Adrenal gland (tissue), 12 donors: Measurements from ENCODE around the gene PLOD2. TPM values are rescaled to one million over a fixed set of nuclear protein-coding genes. Genes with fewer than 3 reads are reported as not detected.

Source experiments
- DNase-seq, 7 donors: peaks; one replicate each; pipeline ENCODE4 v3.0.0-alpha.2; 2019 to 2020
- H3K27ac ChIP-seq, 5 donors: fragments of 200-600 bp; sonication (generic) in 4 of 5; 1 replicate in 3 of 5; 2 replicates in 2 of 5; pipeline versions ENCODE4 v1.5.1 to v1.8.0; 2016 to 2020; ENCODE audit warnings: mild to moderate bottlenecking in 1 of 5
- H3K27me3 ChIP-seq: fragments of 200-600 bp; 2 replicates; pipeline ENCODE4 v1.8.0; 2021
- H3K36me3 ChIP-seq, 2 donors: fragments of 200-600 bp; replicated peaks in 1 of 2; 1 replicate in 1 of 2; 2 replicates in 1 of 2; pipeline versions ENCODE4 v1.5.1 to v1.8.0; 2018 to 2022
- H3K4me1 ChIP-seq, 2 donors: fragments of 200-600 bp; replicated peaks in 1 of 2; 1 replicate in 1 of 2; 2 replicates in 1 of 2; pipeline versions ENCODE4 v1.5.1 to v1.8.0; 2018 to 2021
- H3K4me3 ChIP-seq, 4 donors: fragments of 200-600 bp; sonication (generic) in 3 of 4; one replicate each; pipeline ENCODE4 v1.5.1; 2016 to 2018
- H3K9me3 ChIP-seq, 3 donors: fragments of 200-600 bp; sonication (generic) in 1 of 3; replicated peaks in 1 of 3; 1 replicate in 2 of 3; 2 replicates in 1 of 3; pipeline versions ENCODE4 v1.5.1 to v1.8.0; 2016 to 2021
- CTCF ChIP-seq, 6 experiments: fragments of 450-650 bp in 4 of 6; fragments of 200-600 bp in 2 of 6; sonication (generic) in 1 of 6; IDR thresholded peaks; 1 replicate in 5 of 6; 2 replicates in 1 of 6; pipeline versions ENCODE4 v1.5.1 to v1.8.0; 2016 to 2021; ENCODE audit warnings: antibody characterized with exemption in 6 of 6, mild to moderate bottlenecking in 2 of 6, moderate library complexity in 1 of 6
- POLR2A ChIP-seq, 2 donors: fragments of 450-650 bp; IDR thresholded peaks; one replicate each; pipeline ENCODE4 v1.6.1; 2017; ENCODE audit warnings: antibody characterized with exemption in 2 of 2, mild to moderate bottlenecking in 2 of 2, moderate library complexity in 1 of 2
- WGBS, 4 donors: extraction: QIAGEN DNeasy Blood & Tissue Kit in 2 of 4; methylation state at CpG; one replicate each; pipeline versions ENCODE4 v1.1.5 to v1.1.7; 2013 to 2017; 5-methylcytosine and 5-hydroxymethylcytosine counted together
- intact Hi-C, 2 donors: fragments of 100-400 bp; cut with DNase I; formaldehyde crosslinking; loops; one replicate each; pipeline versions ENCODE4 v1.14.1 to v1.15.0; 2022 to 2023
- polyA plus RNA-seq, 3 donors: library from polyadenylated mRNA; stranded (reverse); fragments of 200-250 nt in 2 of 3; fragments of 350-450 nt in 1 of 3; fragmentation: Illumina TruSeq in 1 of 3; extraction: RNeasy Lipid Tissue Mini Kit (QIAGEN cat#74804) in 1 of 3; gene quantifications; one replicate each; pipeline ENCODE4 v1.2.3, GENCODE V29; 2013 to 2014
- total RNA-seq, 9 donors: library from RNA; depleted of rRNA in 4 of 9; stranded (reverse); fragments of >200 nt in 4 of 9; fragments of 120-200 nt in 1 of 9; fragmentation: NEBNext Ultra II Directional in 1 of 9; extraction: Animal tissue kit (Norgen Biotek cat#: 25700) in 1 of 9; gene quantifications; one replicate each; pipeline versions ENCODE4 v1.1.0 to v1.2.4, GENCODE V29; 2013 to 2023
- donor health status: healthy with polysubstance abuse.
- donor health status: Bipolar disorder and iron deficiency.
- donor health status: DM: yes; HTN: yes; CAD: no.
- donor health status: DM: no; HTN: no; CAD: no.
- donor health status: DM: no; HTN: no; CAD: no.
- donor health status: DM: yes; HTN: yes; CAD: no.

The PLOD2 gene
- total and polyA plus RNA-seq, 12 donors = 23.1 to 79.0 (median 41.7) TPM

- TF ChIP-seq POLR2A (IDR thresholded peaks at IDR 0.05) (no peak), CTCF (IDR thresholded peaks at IDR 0.05) (no peak)
- 81 to 94% (median 86%) methylated on average over 1 of the region's 1 CpG for WGBS, 4 donors
- Histone ChIP-seq H3K27me3 (no peaks in the 10 kb centered on the region), H3K4me1 (peaks cover 5 to 16% of the 10 kb centered on the region in 2 donors), H3K36me3 (no peaks in the 10 kb centered on the region), H3K9me3 (peaks cover 0 to 6% (median 0%) of the 10 kb centered on the region in 3 donors), H3K27ac (no peak overlapping the region), H3K4me3 (no peak overlapping the region)
- no peak for DNase-seq
- intact Hi-C loops = no loop called here
Observed at GRCh38 chr3:146148468-146148931, 12.5 kb downstream of the PLOD2 start.

- no peaks in the 10 kb centered on the region for H3K27me3 ChIP-seq
- H3K27ac ChIP-seq = no peak overlapping the region
- no peak overlapping the region for H3K4me3 ChIP-seq
- TF ChIP-seq POLR2A (IDR thresholded peaks at IDR 0.05) (no peak), CTCF (IDR thresholded peaks at IDR 0.05) (no peak)
- H3K4me1 ChIP-seq = peaks cover 10 to 33% of the 10 kb centered on the region in 2 donors
- DNase-seq = no peak
- 92 to 98% (median 96%) methylated on average over 1 of the region's 1 CpG for WGBS, 4 donors
- intact Hi-C loops = no loop called here
- H3K36me3 ChIP-seq = no peaks in the 10 kb centered on the region
- peaks cover 0 to 6% (median 0%) of the 10 kb centered on the region in 3 donors for H3K9me3 ChIP-seq
Observed at GRCh38 chr3:146145642-146146041, 15.3 kb downstream of the PLOD2 start.

GRCh38 chr3:146142757-146143156 is 18.2 kb downstream of the PLOD2 start:
- intact Hi-C loops = no loop called here
- TF ChIP-seq CTCF (IDR thresholded peaks at IDR 0.05) (no peak), POLR2A (IDR thresholded peaks at IDR 0.05) (no peak)
- Histone ChIP-seq H3K36me3 (no peaks in the 10 kb centered on the region), H3K4me1 (peaks cover 5 to 44% of the 10 kb centered on the region in 2 donors), H3K27me3 (no peaks in the 10 kb centered on the region), H3K27ac (no peak overlapping the region), H3K4me3 (no peak overlapping the region), H3K9me3 (peaks cover 0 to 6% (median 0%) of the 10 kb centered on the region in 3 donors)
- DNase-seq = peak in 2 of 7 donors; percentile 19 to 25
- WGBS, 4 donors = 40 to 51% (median 48%) methylated on average over 3 of the region's 3 CpGs

GRCh38 chr3:146139586-146140110 is 21.3 kb downstream of the PLOD2 start:
- Histone ChIP-seq H3K36me3 (no peaks in the 10 kb centered on the region), H3K4me3 (no peak overlapping the region), H3K27ac (peak overlapping the region in 1 of 5 donors; percentile 6), H3K9me3 (peaks cover 0 to 6% (median 0%) of the 10 kb centered on the region in 3 donors), H3K4me1 (peaks cover 5 to 36% of the 10 kb centered on the region in 2 donors), H3K27me3 (no peaks in the 10 kb centered on the region)
- WGBS, 4 donors = 66 to 84% (median 82%) methylated on average over 3 of the region's 3 CpGs
- DNase-seq = no peak
- TF ChIP-seq POLR2A (IDR thresholded peaks at IDR 0.05) = no peak
- no peak for TF ChIP-seq CTCF (IDR thresholded peaks at IDR 0.05)
- intact Hi-C loops = no loop called here
